HEK293 (cell line): ENCODE data around the gene CNGA4.

Experiments used
- YY1 ChIP-seq: fragments of 450-650 bp; formaldehyde crosslinking; IDR thresholded peaks from 2 replicates; pipeline ENCODE4 v1.5.1; 2018; ENCODE audit warnings: missing biosample characterization, missing genetic modification characterization
- ZBTB10 ChIP-seq: fragments of 450-650 bp; formaldehyde crosslinking; IDR thresholded peaks from 2 replicates; pipeline ENCODE4 v1.5.1; 2016; ENCODE audit warnings: missing biosample characterization, missing genetic modification characterization

DNA sequence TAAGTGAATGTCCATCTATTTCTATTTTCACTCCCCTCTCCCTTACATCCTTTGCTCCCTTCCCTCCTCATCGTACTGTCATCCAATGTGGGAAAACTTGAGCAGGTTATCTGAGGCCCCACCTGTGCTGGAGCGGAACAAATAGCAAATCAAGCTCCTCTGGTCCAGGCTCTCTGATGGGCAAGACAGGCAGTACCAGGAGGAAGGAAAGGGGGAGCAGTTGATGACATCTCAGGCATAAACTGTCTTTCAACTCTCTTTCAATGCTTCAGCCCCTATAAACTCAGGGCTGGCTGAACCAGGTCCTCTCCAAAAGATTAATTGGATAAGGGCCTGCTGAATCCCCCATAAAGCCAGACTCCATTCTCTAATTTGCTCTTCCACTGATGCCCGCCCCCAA is 19.3 kb downstream of the CNGA4 start:
- TF ChIP-seq ZBTB10 (tag by site-specific recombination) (no peak), YY1 (tag by site-specific recombination) (no peak)
